Nucleus accumbens (tissue), 56 donors: ENCODE results near the gene SOX8.

Experiments used
- DNase-seq, 56 donors: peaks; one replicate each; lab custom pipeline; 2025; lab: John Stamatoyannopoulos, UW

The SOX8 gene

GRCh38 chr16:1034230-1035065 is 52.9 kb downstream of the SOX8 start:
- DNase-seq, result peak in 45 of 56 donors; percentile 39 to 91 (median 74)

GRCh38 chr16:1035066-1035415 is 53.5 kb downstream of the SOX8 start:
- peak in 44 of 56 donors; percentile 30 to 91 (median 72) for DNase-seq

GRCh38 chr16:1036166-1036565 is 54.6 kb downstream of the SOX8 start:
- DNase-seq, result peak in 4 of 56 donors; percentile 11 to 56 (median 22)
